Liver (tissue), 9 donors: ENCODE data around the gene ZBTB7A. TPM values are rescaled to one million over a fixed set of nuclear protein-coding genes. Genes with fewer than 3 reads are reported as not detected.

Experiments
- DNase-seq: peaks from one replicate; pipeline ENCODE4 v3.0.0-alpha.2; 2017; ENCODE audit warnings: low spot score
- H3K27ac ChIP-seq, 2 donors: one replicate each; pipeline ENCODE4 v1.7.0; 2013; ENCODE audit warnings: inconsistent platforms in 2 of 2, low read length in 2 of 2, control low read depth in 1 of 2, low read depth in 1 of 2, mild to moderate bottlenecking in 1 of 2
- H3K27me3 ChIP-seq, 4 donors: one replicate each; pipeline versions ENCODE4 v1.6.1 to v1.7.0; 2013; ENCODE audit warnings: low read length in 3 of 4, inconsistent platforms in 1 of 4, mild to moderate bottlenecking in 1 of 4, moderate library complexity in 1 of 4; ENCODE audit not compliant: control insufficient read depth in 4 of 4, insufficient read depth in 4 of 4
- H3K36me3 ChIP-seq, 4 donors: one replicate each; pipeline versions ENCODE4 v1.6.1 to v1.7.0; 2013; ENCODE audit warnings: low read length in 3 of 4, mild to moderate bottlenecking in 3 of 4, low read depth in 1 of 4, moderate library complexity in 1 of 4; ENCODE audit not compliant: control insufficient read depth in 4 of 4, insufficient read depth in 3 of 4
- H3K4me1 ChIP-seq, 4 donors: one replicate each; pipeline versions ENCODE4 v1.6.1 to v1.7.0; 2013; ENCODE audit warnings: low read length in 3 of 4, mild to moderate bottlenecking in 3 of 4, moderate library complexity in 1 of 4; ENCODE audit not compliant: control insufficient read depth in 4 of 4, insufficient read depth in 4 of 4
- H3K4me3 ChIP-seq, 3 donors: one replicate each; pipeline versions ENCODE4 v1.6.1 to v1.7.0; 2013; ENCODE audit warnings: low read length in 3 of 3, control low read depth in 1 of 3, low read depth in 1 of 3, mild to moderate bottlenecking in 1 of 3
- H3K9ac ChIP-seq, 2 donors: one replicate each; pipeline ENCODE4 v1.7.0; 2013; ENCODE audit warnings: low read length in 2 of 2, mild to moderate bottlenecking in 2 of 2, moderate library complexity in 2 of 2, control low read depth in 1 of 2, low read depth in 1 of 2
- H3K9me3 ChIP-seq, 4 donors: one replicate each; pipeline versions ENCODE4 v1.6.1 to v1.7.0; 2013; ENCODE audit warnings: low read length in 3 of 4; ENCODE audit not compliant: control insufficient read depth in 4 of 4
- ATF3 ChIP-seq: IDR thresholded peaks from 2 replicates; pipeline ENCODE4 v1.6.1; 2016; ENCODE audit warnings: antibody characterized with exemption
- EGR1 ChIP-seq, 2 donors: IDR thresholded peaks; 2 replicates each; pipeline ENCODE4 v1.6.1; 2016 to 2018; ENCODE audit warnings: antibody characterized with exemption in 2 of 2, low read depth in 2 of 2
- FOXA1 ChIP-seq: IDR thresholded peaks from 2 replicates; pipeline ENCODE4 v1.6.1; 2016; ENCODE audit warnings: antibody characterized with exemption
- FOXA2 ChIP-seq: IDR thresholded peaks from 2 replicates; pipeline ENCODE4 v1.6.1; 2016; ENCODE audit warnings: antibody characterized with exemption
- GABPA ChIP-seq, 2 donors: IDR thresholded peaks in 1 of 2; conservative IDR thresholded peaks in 1 of 2; 2 replicates each; pipeline ENCODE4 v1.6.1; 2016; ENCODE audit warnings: antibody characterized with exemption in 2 of 2, mild to moderate bottlenecking in 1 of 2, moderate library complexity in 1 of 2
- HNF4A ChIP-seq, 2 donors: conservative IDR thresholded peaks; 2 replicates each; pipeline ENCODE4 v1.6.1; 2016; ENCODE audit warnings: antibody characterized with exemption in 2 of 2, mild to moderate bottlenecking in 2 of 2
- HNF4G ChIP-seq: IDR thresholded peaks from 2 replicates; pipeline ENCODE4 v1.6.1; 2016; ENCODE audit warnings: antibody characterized with exemption
- MAX ChIP-seq: IDR thresholded peaks from 2 replicates; pipeline ENCODE4 v1.6.1; 2016; ENCODE audit warnings: antibody characterized with exemption
- NR2F2 ChIP-seq: IDR thresholded peaks from 2 replicates; pipeline ENCODE4 v1.6.1; 2016; ENCODE audit warnings: antibody characterized with exemption
- RAD21 ChIP-seq, 2 donors: IDR thresholded peaks; 2 replicates each; pipeline ENCODE4 v1.6.1; 2016; ENCODE audit warnings: antibody characterized with exemption in 2 of 2, mild to moderate bottlenecking in 2 of 2
- REST ChIP-seq: IDR thresholded peaks from 2 replicates; pipeline ENCODE4 v1.6.1; 2016; ENCODE audit warnings: antibody characterized with exemption, mild to moderate bottlenecking
- RXRA ChIP-seq, 2 donors: IDR thresholded peaks; 2 replicates each; pipeline ENCODE4 v1.6.1; 2017 to 2018; ENCODE audit warnings: antibody characterized with exemption in 2 of 2, mild to moderate bottlenecking in 1 of 2
- SP1 ChIP-seq: IDR thresholded peaks from 2 replicates; pipeline ENCODE4 v1.6.1; 2018; ENCODE audit warnings: antibody characterized with exemption, mild to moderate bottlenecking
- TAF1 ChIP-seq: conservative IDR thresholded peaks from 2 replicates; pipeline ENCODE4 v1.6.1; 2016; ENCODE audit warnings: antibody characterized with exemption, mild to moderate bottlenecking
- YY1 ChIP-seq: IDR thresholded peaks from 2 replicates; pipeline ENCODE4 v1.6.1; 2016; ENCODE audit warnings: antibody characterized with exemption, mild to moderate bottlenecking
- ZBTB33 ChIP-seq: IDR thresholded peaks from 2 replicates; pipeline ENCODE4 v1.6.1; 2016; ENCODE audit warnings: antibody characterized with exemption
- WGBS: extraction: QIAGEN DNeasy Blood & Tissue Kit; methylation state at CpG from one replicate; pipeline ENCODE4 v1.1.7; 2013; 5-methylcytosine and 5-hydroxymethylcytosine counted together
- polyA plus RNA-seq, 2 donors: library from polyadenylated mRNA; stranded (reverse) in 1 of 2; unstranded in 1 of 2; fragments of 200-250 nt in 1 of 2; fragments of >200 nt in 1 of 2; fragmentation: Nextera tagmentation in 1 of 2; extraction: Ambion mirVana in 1 of 2; gene quantifications; one replicate each; pipeline versions ENCODE4 v1.2.1 to v1.2.3, GENCODE V29; 2013 to 2015
- total RNA-seq, 2 donors: library from RNA; depleted of rRNA; stranded (reverse); fragments of >200 nt; gene quantifications; one replicate each; pipeline ENCODE4 v1.2.3, GENCODE V29; 2014
- donor health status: healthy.
- donor health status: healthy.
- donor health status: healthy.
- donor health status: healthy.
- donor health status: healthy.

The ZBTB7A gene
- total and polyA plus RNA-seq, 4 donors: 2.9 to 28.9 (median 17.6) TPM

- Histone ChIP-seq H3K36me3 (peaks cover 0 to 23% (median 11%) of the 10 kb centered on the region in 4 donors), H3K27ac (no peak overlapping the region), H3K4me3 (no peak overlapping the region), H3K9ac (no peak overlapping the region), H3K27me3 (no peaks in the 10 kb centered on the region), H3K9me3 (no peaks in the 10 kb centered on the region), H3K4me1 (peaks cover 0 to under 1% (median 0%) of the 10 kb centered on the region in 4 donors)
- 93% methylated on average over 16 of the region's 16 CpGs for WGBS
- DNase-seq: no peak
- TF ChIP-seq REST (no peak), FOXA2 (no peak), FOXA1 (no peak)
Measured at GRCh38 chr19:4027146-4027545, 39.6 kb downstream of the ZBTB7A start.

- TF ChIP-seq EGR1 (IDR thresholded peaks at IDR 0.05; ENCODE audit: low read depth in 2 of 2): no peak
- no peak for TF ChIP-seq MAX
- no peak for TF ChIP-seq SP1
- no peak for TF ChIP-seq TAF1
- no peak for TF ChIP-seq FOXA2
- no peak for TF ChIP-seq GABPA (IDR thresholded peaks at IDR 0.05 in 1 of 2, conservative IDR thresholded peaks at IDR 0.05 in 1 of 2)
- TF ChIP-seq HNF4G: no peak
- TF ChIP-seq RAD21 (IDR thresholded peaks at IDR 0.05): no peak
- TF ChIP-seq RXRA (IDR thresholded peaks at IDR 0.05): no peak
- TF ChIP-seq NR2F2: no peak
- TF ChIP-seq HNF4A (conservative IDR thresholded peaks at IDR 0.05): no peak
- TF ChIP-seq REST: no peak
- no peak for TF ChIP-seq ZBTB33
- TF ChIP-seq YY1: no peak
- no peak for TF ChIP-seq ATF3
- Histone ChIP-seq H3K27ac (no peak overlapping the region), H3K27me3 (no peaks in the 10 kb centered on the region), H3K36me3 (peaks cover 3 to 19% (median 10%) of the 10 kb centered on the region in 4 donors), H3K4me3 (no peak overlapping the region), H3K4me1 (no peaks in the 10 kb centered on the region), H3K9ac (no peak overlapping the region), H3K9me3 (no peaks in the 10 kb centered on the region)
- 71% methylated on average over 11 of the region's 11 CpGs for WGBS
- no peak for DNase-seq
Measured at GRCh38 chr19:4025317-4025716, 41.4 kb downstream of the ZBTB7A start.
